NCI-H510A treated with DMSO at 0.1 percent for 48 hours (cell line): ENCODE measurements around the gene AKAP13.
"Not testable (repeated sequence)": the region's sequence is repeated elsewhere in the genome, so short reads cannot be mapped to it uniquely, and the experiment has no call there.

Experiments
- DNase-seq: peaks from one replicate; lab custom pipeline; 2025; lab: John Stamatoyannopoulos, UW

AKAP13 gene

DNA sequence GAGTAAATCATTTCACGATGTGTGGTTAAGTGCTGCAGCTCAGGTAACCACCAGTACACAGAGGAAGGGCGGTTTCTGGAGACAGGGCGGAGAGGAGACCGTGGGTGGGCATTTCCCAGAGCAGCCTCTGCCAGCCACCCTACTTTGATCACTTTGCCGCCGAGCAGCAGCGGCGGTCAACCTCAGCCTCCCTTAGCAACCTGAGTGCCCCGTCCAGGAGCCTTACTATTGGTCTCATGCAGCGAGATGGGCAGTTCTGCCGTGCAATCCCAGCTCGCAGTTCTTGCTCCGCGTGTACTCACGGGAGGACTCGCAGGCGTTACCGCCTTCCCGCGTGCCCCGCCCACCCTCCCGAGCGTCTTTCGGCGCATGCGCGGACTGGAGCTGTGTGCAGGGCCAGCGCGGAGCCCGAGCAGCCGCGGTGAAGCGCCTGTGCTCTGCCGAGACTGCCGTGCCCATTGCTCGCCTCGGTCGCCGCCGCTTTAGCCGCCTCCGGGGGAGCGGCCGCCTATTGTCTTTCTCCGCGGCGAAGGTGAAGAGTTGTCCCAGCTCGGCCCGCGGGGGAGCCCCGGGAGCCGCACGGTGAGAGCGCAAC, at the start of gene AKAP13:
AKAP13 (plus strand) TSS at position 387 of the 595 bp plus-strand sequence. CDS start 105,118 bp downstream, outside the sequence.
- peak; percentile 91 for DNase-seq

DNA sequence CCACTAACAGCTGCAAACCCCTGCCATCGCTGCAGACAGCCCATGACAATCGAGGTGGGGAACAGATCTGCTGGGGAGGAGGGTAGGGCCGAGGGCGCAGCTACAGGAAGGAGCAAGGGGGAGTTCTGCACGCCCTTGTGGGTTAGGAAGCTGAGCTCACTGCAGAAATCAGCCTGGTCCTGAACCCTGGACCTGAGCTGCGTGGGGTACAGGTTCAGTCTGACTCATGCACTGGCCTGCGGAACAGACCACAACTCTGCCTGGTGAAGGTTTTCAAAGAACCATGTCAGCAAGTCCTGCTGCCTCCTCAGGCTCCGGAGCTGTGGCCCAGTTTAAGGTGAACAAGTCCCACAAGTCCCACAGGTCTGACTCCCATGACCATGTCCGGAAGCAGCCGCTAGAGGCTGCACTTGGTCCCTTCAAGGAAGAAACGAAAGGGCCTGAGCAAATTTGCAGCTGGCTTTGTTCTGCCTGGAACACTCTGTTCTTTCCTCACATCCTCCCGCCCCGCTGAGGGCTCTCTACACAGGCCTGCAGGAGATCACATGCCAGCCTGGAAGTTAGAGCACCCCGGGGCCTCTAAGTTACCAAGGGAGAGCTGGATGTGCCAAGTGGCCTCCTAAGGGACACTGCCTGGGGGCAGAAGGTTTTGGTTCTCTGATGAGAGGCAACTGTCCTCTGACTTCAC, 49.4 kb upstream of the AKAP13 start:
- peak; percentile 26 for DNase-seq

DNA sequence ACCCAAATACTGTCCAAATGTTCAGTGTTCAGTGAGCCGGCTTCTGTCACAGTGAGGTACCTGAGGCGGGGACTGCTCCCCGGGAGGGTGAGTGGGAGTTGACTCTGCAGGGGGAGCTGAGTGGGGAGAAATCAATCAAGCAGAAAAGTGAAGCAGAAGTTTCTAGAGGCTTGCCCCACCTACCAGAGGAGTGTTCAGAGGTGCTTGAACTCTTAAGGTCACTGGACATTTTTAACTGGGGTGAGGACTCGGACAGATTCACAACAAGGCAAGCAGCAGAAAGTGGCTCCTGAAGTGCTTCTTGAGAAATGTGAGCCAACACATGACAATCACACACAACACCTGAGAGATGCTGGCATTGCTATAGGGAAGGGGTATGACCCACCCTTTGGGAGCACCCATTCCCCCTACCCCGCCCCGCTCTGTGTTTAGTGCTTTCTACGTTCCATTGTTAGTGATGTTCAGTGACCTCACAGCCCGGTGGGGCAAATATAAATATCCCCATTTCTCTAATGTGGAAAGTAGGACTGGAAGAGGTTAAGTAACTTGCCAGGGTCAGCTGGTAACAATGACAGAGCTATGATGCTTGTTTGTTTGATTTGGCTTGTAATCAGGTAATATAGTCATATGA, 48.6 kb upstream of the AKAP13 start:
- no peak for DNase-seq

- DNase-seq, result no peak
These were observed 47.1 kb upstream of the AKAP13 start for GRCh38 chr15:85333132-85333831.

DNA sequence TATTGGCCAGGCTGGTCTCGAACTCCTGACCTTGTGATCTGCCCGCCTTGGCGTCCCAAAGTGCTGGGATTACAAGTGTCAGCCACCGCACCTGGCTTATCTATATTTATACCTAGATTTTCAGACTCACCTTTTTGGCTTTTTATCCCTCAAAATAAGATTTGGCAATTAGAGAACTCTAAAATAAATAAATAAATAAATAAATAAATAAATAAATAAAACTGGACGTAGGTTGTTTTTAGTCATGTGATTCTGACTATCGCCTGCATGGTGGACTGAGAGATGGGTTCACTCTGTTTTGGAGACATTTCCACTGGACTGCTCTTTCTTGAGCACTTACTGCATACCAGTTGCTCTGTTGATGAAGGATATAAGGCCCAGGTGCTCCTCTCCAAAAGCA, 46.2 kb upstream of the AKAP13 start:
- DNase-seq, result no peak

- no peak for DNase-seq
These were observed 45.0 kb upstream of the AKAP13 start for GRCh38 chr15:85335193-85335942.

- DNase-seq, result no peak
These were observed 43.5 kb upstream of the AKAP13 start for GRCh38 chr15:85336880-85337279.

- DNase-seq, result no peak
These were observed 42.9 kb upstream of the AKAP13 start for GRCh38 chr15:85337425-85338074.

DNA sequence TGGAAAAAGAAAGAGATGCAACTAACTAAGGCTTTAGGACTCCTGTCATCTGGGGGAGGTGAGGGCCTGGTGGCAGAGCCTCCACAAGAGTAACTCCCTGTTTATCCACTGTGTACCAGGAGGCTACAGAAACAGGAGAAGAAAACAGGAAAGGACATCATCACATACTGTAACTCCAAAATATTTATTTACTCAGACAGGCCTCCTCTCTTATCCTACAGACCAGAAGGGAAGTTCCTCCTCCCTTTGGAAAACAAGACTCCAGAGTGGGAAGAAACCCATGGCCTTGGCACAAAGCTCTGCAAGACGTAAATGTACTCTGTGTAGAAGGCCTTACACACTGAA, 40.1 kb upstream of the AKAP13 start:
- no peak for DNase-seq

DNA sequence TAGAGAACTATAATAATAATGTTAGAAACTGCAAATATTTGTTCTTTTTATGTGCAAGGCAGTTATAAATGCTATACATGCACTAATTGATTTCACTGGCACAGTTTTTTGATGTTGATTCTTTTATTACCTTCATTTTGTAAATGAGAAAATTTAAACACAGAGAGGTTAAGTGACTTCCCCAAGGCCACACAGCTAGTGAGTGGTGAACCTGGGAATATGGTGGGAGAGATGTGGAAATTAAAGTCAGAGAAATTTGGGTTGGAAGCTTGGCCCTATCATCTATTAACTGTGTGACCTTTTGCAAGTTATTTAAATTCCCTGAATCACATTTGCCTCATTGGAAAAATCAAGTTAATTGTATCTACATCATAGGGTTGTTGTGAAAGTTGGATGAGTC, 39.6 kb upstream of the AKAP13 start:
- DNase-seq, result no peak

DNA sequence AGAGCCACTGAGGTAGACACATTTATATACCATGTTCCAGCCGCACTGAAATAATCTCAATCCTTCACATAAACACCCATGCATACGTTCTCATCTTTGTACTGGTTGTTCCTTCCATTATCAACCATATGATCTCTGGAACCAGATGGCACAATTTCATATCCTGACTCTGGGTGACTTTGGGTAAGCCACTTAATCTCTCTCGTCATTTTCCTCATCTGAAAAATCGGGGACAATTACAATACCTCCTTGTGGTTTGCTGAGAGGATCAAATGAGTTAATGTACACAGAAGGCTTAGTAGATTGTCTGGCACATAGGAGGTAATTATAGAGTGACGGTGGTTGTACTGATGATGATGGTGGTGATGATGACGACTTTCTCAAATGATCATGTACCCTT, 38.2 kb upstream of the AKAP13 start:
- not testable (repeated sequence) for DNase-seq

- not testable (repeated sequence) for DNase-seq
These were observed 37.0 kb upstream of the AKAP13 start for GRCh38 chr15:85343443-85343842.

DNA sequence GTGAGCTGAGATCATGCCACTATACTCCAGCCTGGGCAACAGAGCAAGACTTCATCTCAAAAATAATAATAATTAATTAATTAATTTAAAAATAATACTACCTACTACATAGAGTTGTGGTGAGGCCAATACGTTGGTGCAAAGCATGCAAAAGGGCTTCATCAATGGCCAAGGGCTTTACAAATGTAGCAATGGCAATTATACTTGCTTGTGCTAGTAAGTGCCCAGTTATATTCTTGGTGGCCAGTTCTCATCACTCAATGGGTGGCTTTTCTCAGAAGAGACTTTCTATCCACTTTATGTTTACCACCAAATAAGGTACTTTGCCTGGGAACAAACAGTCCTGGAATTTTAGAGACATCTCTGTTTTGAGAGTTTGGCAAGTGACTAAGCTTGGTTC, 36.2 kb upstream of the AKAP13 start:
- DNase-seq, result not testable (repeated sequence)

GRCh38 chr15:85344653-85345114, 35.7 kb upstream of the AKAP13 start:
- DNase-seq, result not testable (repeated sequence)

GRCh38 chr15:85345196-85345918, 35.0 kb upstream of the AKAP13 start:
- DNase-seq, result not testable (repeated sequence)

- DNase-seq, result peak; percentile 12
These were observed 33.8 kb upstream of the AKAP13 start for GRCh38 chr15:85346462-85347084.

- not testable (repeated sequence) for DNase-seq
These were observed 32.9 kb upstream of the AKAP13 start for GRCh38 chr15:85347264-85348047.

DNA sequence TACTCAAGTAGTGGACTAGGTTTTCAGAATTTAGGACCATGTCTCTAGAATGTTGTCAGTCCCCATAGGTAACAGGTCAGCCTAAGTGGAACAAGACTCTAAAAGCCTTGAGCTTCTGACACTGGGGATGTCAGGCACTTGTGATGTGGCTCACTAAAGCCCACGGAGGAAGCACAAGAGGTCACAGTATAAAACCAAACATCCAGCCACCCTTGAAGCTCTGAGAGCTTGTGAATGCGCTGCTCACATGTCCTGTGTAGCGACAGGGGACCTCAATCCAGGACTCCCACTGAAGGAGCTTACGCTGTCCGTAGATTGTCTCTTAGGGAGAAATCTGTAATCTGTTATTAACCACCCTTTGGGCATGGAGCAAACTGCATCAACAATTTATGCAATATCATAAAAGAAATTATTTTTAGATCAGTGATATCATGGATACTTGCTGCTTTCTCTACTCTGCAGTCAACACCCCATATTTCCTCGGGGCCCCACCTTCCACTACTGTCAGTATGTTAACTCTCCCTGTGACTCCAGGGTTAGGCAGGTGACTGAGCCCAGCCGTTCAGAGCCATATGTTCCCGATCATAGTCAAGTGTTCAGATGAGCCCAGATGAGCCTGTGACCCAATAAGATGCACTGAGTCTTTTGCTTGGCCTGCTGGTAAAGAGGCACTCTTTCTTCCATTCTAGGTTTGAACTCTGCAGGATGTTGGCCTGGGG, 32.2 kb upstream of the AKAP13 start:
- not testable (repeated sequence) for DNase-seq

- not testable (repeated sequence) for DNase-seq
These were observed 31.3 kb upstream of the AKAP13 start for GRCh38 chr15:85349062-85349461.
